Bone marrow (tissue), 2 donors: ENCODE results near the gene MARK3.
A peak's percentile ranks its signal among the peaks of the same experiment; 100 is the strongest.

Experiments
- DNase-seq, 2 donors: peaks; one replicate each; lab custom pipeline; 2025; lab: John Stamatoyannopoulos, UW

Gene MARK3

GRCh38 chr14:103538291-103539055 is 153.3 kb downstream of the MARK3 start:
- DNase-seq: no peak

GRCh38 chr14:103539056-103539825 is 154.0 kb downstream of the MARK3 start:
- DNase-seq: no peak

- no peak for DNase-seq
These were observed 155.8 kb downstream of the MARK3 start for GRCh38 chr14:103540821-103541708.

GRCh38 chr14:103541709-103542604 is 156.7 kb downstream of the MARK3 start:
- no peak for DNase-seq

GRCh38 chr14:103542605-103543088 is 157.4 kb downstream of the MARK3 start:
- DNase-seq: no peak

- no peak for DNase-seq
These were observed 157.9 kb downstream of the MARK3 start for GRCh38 chr14:103543140-103543539.

- no peak for DNase-seq
These were observed 158.6 kb downstream of the MARK3 start for GRCh38 chr14:103543721-103544387.

- no peak for DNase-seq
These were observed 159.4 kb downstream of the MARK3 start for GRCh38 chr14:103544388-103545218.

GRCh38 chr14:103545219-103545914 is 160.2 kb downstream of the MARK3 start:
- DNase-seq: no peak

- no peak for DNase-seq
These were observed 160.9 kb downstream of the MARK3 start for GRCh38 chr14:103545915-103546651.

GRCh38 chr14:103546652-103547454 is 161.6 kb downstream of the MARK3 start:
- DNase-seq: peak; percentile 8 to 37

GRCh38 chr14:103547455-103547940 is 162.3 kb downstream of the MARK3 start:
- no peak for DNase-seq

- DNase-seq: no peak
These were observed 162.8 kb downstream of the MARK3 start for GRCh38 chr14:103547941-103548462.

- DNase-seq: no peak
These were observed 163.5 kb downstream of the MARK3 start for GRCh38 chr14:103548463-103549351.

- no peak for DNase-seq
These were observed 164.4 kb downstream of the MARK3 start for GRCh38 chr14:103549361-103550311.
